Activated T-cell treated with anti-CD3 and anti-CD28 coated beads, Interleukin-2, amount 50 U/mL, for 72 hours (primary cell): ENCODE measurements around the gene CYP21A2. TPM values are rescaled to one million over a fixed set of nuclear protein-coding genes. Genes with fewer than 3 reads are reported as not detected.
"Not testable (repeated sequence)": the region's sequence is repeated elsewhere in the genome, so short reads cannot be mapped to it uniquely, and the experiment has no call there.

Experiments used
- ATAC-seq, 2 donors: fragments of 150-1000 bp; cut with Tn5 transposase; replicated peaks in 1 of 2; 2 replicates each; pipeline ENCODE4 v1.10.0; 2021; ENCODE audit warnings: moderate library complexity in 2 of 2, mild to moderate bottlenecking in 1 of 2
- DNase-seq, 2 donors: peaks; one replicate each; pipeline ENCODE4 v3.0.0; 2021 to 2022; ENCODE audit warnings: mixed read lengths in 1 of 2
- H3K27ac Mint-ChIP-seq: one replicate; pipeline ENCODE4 v1.8.0; 2022; ENCODE audit warnings: mild to moderate bottlenecking, moderate library complexity, mixed read lengths
- H3K27me3 Mint-ChIP-seq: one replicate; pipeline ENCODE4 v1.8.0; 2022; ENCODE audit warnings: low read depth, mixed read lengths
- H3K36me3 Mint-ChIP-seq, 2 donors: one replicate each; pipeline ENCODE4 v1.8.0; 2022; ENCODE audit warnings: mixed read lengths in 2 of 2, mild to moderate bottlenecking in 1 of 2; ENCODE audit not compliant: insufficient read depth in 2 of 2
- H3K4me1 Mint-ChIP-seq: one replicate; pipeline ENCODE4 v1.8.0; 2022; ENCODE audit warnings: low read depth, mixed read lengths
- H3K4me3 Mint-ChIP-seq, 2 donors: one replicate each; pipeline ENCODE4 v1.8.0; 2022; ENCODE audit warnings: mild to moderate bottlenecking in 2 of 2, mixed read lengths in 2 of 2, moderate library complexity in 2 of 2
- H3K9me3 Mint-ChIP-seq, 2 donors: one replicate each; pipeline ENCODE4 v1.8.0; 2022; ENCODE audit warnings: mixed read lengths in 2 of 2
- total RNA-seq, 2 donors: library from RNA; stranded (reverse); gene quantifications; one replicate each; pipeline ENCODE4 v1.2.3, GENCODE V29; 2022

Gene CYP21A2
- total RNA-seq, result 1 to 10 TPM; 1.1 to 1.3 TPM

- not testable (repeated sequence) for H3K27me3 Mint-ChIP-seq, H3K4me1 Mint-ChIP-seq, H3K27ac Mint-ChIP-seq, H3K4me3 Mint-ChIP-seq, H3K36me3 Mint-ChIP-seq, DNase-seq, H3K9me3 Mint-ChIP-seq
- ATAC-seq, result peak; percentile 65 to 67
Measured at GRCh38 chr6:32037598-32038524, at the start of gene CYP21A2. Gene CYP21A2 (plus strand): TSS chr6:32038415. CDS start chr6:32038423, 8 bp downstream.

GRCh38 chr6:31989363-31989762, 48.9 kb upstream of the CYP21A2 start:
- DNase-seq, ATAC-seq, H3K27ac Mint-ChIP-seq, H3K4me3 Mint-ChIP-seq, H3K36me3 Mint-ChIP-seq, H3K9me3 Mint-ChIP-seq, H3K4me1 Mint-ChIP-seq, H3K27me3 Mint-ChIP-seq: not testable (repeated sequence)

- ATAC-seq, H3K4me3 Mint-ChIP-seq, H3K9me3 Mint-ChIP-seq, DNase-seq, H3K4me1 Mint-ChIP-seq, H3K36me3 Mint-ChIP-seq, H3K27me3 Mint-ChIP-seq, H3K27ac Mint-ChIP-seq: not testable (repeated sequence)
Measured at GRCh38 chr6:31994421-31994820, 43.8 kb upstream of the CYP21A2 start.

GRCh38 chr6:31996385-31996784, 41.8 kb upstream of the CYP21A2 start:
- DNase-seq, H3K4me1 Mint-ChIP-seq, H3K4me3 Mint-ChIP-seq, ATAC-seq, H3K27me3 Mint-ChIP-seq, H3K9me3 Mint-ChIP-seq, H3K27ac Mint-ChIP-seq, H3K36me3 Mint-ChIP-seq: not testable (repeated sequence)

GRCh38 chr6:32002546-32003268, 35.5 kb upstream of the CYP21A2 start:
- DNase-seq, H3K36me3 Mint-ChIP-seq, H3K9me3 Mint-ChIP-seq, ATAC-seq, H3K27me3 Mint-ChIP-seq, H3K4me3 Mint-ChIP-seq, H3K27ac Mint-ChIP-seq, H3K4me1 Mint-ChIP-seq: not testable (repeated sequence)

GRCh38 chr6:32003301-32003700, 34.9 kb upstream of the CYP21A2 start:
- not testable (repeated sequence) for H3K36me3 Mint-ChIP-seq, H3K27ac Mint-ChIP-seq, H3K27me3 Mint-ChIP-seq, DNase-seq, H3K4me3 Mint-ChIP-seq, H3K4me1 Mint-ChIP-seq, H3K9me3 Mint-ChIP-seq, ATAC-seq

GRCh38 chr6:32004393-32004792, 33.8 kb upstream of the CYP21A2 start:
- H3K36me3 Mint-ChIP-seq, result not testable (repeated sequence)

GRCh38 chr6:32004864-32005537, 33.2 kb upstream of the CYP21A2 start:
- H3K4me1 Mint-ChIP-seq, H3K9me3 Mint-ChIP-seq, H3K27ac Mint-ChIP-seq, DNase-seq, H3K27me3 Mint-ChIP-seq, H3K36me3 Mint-ChIP-seq, H3K4me3 Mint-ChIP-seq: not testable (repeated sequence)
- ATAC-seq, result peak; percentile 57 to 64

More at GRCh38 chr6:32004393-32004792, 33.8 kb upstream of the CYP21A2 start:
- ATAC-seq, H3K4me1 Mint-ChIP-seq, DNase-seq, H3K27me3 Mint-ChIP-seq, H3K4me3 Mint-ChIP-seq, H3K27ac Mint-ChIP-seq, H3K9me3 Mint-ChIP-seq: not testable (repeated sequence)

- not testable (repeated sequence) for H3K4me1 Mint-ChIP-seq, H3K27ac Mint-ChIP-seq, H3K4me3 Mint-ChIP-seq, ATAC-seq, DNase-seq, H3K36me3 Mint-ChIP-seq, H3K9me3 Mint-ChIP-seq, H3K27me3 Mint-ChIP-seq
Measured at GRCh38 chr6:32005538-32005880, 32.7 kb upstream of the CYP21A2 start.

GRCh38 chr6:32005991-32006529, 32.2 kb upstream of the CYP21A2 start:
- not testable (repeated sequence) for H3K36me3 Mint-ChIP-seq, H3K27me3 Mint-ChIP-seq, H3K9me3 Mint-ChIP-seq, H3K27ac Mint-ChIP-seq, DNase-seq, ATAC-seq, H3K4me3 Mint-ChIP-seq, H3K4me1 Mint-ChIP-seq

GRCh38 chr6:32007086-32007485, 31.1 kb upstream of the CYP21A2 start:
- not testable (repeated sequence) for H3K4me3 Mint-ChIP-seq, H3K27me3 Mint-ChIP-seq, H3K9me3 Mint-ChIP-seq, H3K4me1 Mint-ChIP-seq, DNase-seq, ATAC-seq, H3K36me3 Mint-ChIP-seq, H3K27ac Mint-ChIP-seq

- not testable (repeated sequence) for H3K4me1 Mint-ChIP-seq, H3K4me3 Mint-ChIP-seq, H3K27me3 Mint-ChIP-seq, H3K36me3 Mint-ChIP-seq, DNase-seq, ATAC-seq, H3K27ac Mint-ChIP-seq, H3K9me3 Mint-ChIP-seq
Measured at GRCh38 chr6:32008037-32008436, 30.2 kb upstream of the CYP21A2 start.

GRCh38 chr6:32008616-32009015, 29.6 kb upstream of the CYP21A2 start:
- H3K27ac Mint-ChIP-seq, H3K36me3 Mint-ChIP-seq, H3K9me3 Mint-ChIP-seq, DNase-seq, H3K27me3 Mint-ChIP-seq, H3K4me3 Mint-ChIP-seq, H3K4me1 Mint-ChIP-seq, ATAC-seq: not testable (repeated sequence)
